Natural killer cell (primary cell): ENCODE data around the gene RHOF. TPM values are rescaled to one million over a fixed set of nuclear protein-coding genes. Genes with fewer than 3 reads are reported as not detected.

ENCODE experiments used
- ATAC-seq, 3 donors: fragments of 150-1000 bp in 2 of 3; fragments of 200-7000 bp in 1 of 3; cut with Tn5 transposase; 1 replicate in 1 of 3; 2 replicates in 2 of 3; pipeline ENCODE4 v1.10.0; 2021; ENCODE audit warnings: mild to moderate bottlenecking in 2 of 3, moderate library complexity in 2 of 3
- DNase-seq, 2 donors: peaks; one replicate each; pipeline versions ENCODE4 v3.0.0 to v3.0.0-alpha.2; 2013 to 2021; ENCODE audit warnings: mixed read lengths in 1 of 2
- H3K27ac ChIP-seq: one replicate; pipeline ENCODE4 v1.5.1; 2013; ENCODE audit warnings: mild to moderate bottlenecking, low read length
- H3K27me3 ChIP-seq: one replicate; pipeline ENCODE4 v1.6.1; 2013; ENCODE audit warnings: low read length; ENCODE audit not compliant: control insufficient read depth, insufficient read depth
- H3K36me3 ChIP-seq: one replicate; pipeline ENCODE4 v1.6.1; 2013; ENCODE audit warnings: low read length; ENCODE audit not compliant: control insufficient read depth, insufficient read depth
- H3K4me1 ChIP-seq: one replicate; pipeline ENCODE4 v1.6.1; 2013; ENCODE audit warnings: low read length; ENCODE audit not compliant: control insufficient read depth, insufficient read depth
- H3K4me3 ChIP-seq: one replicate; pipeline ENCODE4 v1.5.1; 2013; ENCODE audit warnings: low read length
- H3K9me3 ChIP-seq: one replicate; pipeline ENCODE4 v1.6.1; 2013; ENCODE audit warnings: low read length; ENCODE audit not compliant: control insufficient read depth, insufficient read depth
- H3K27ac Mint-ChIP-seq, 2 donors: one replicate each; pipeline ENCODE4 v1.8.0; 2022; ENCODE audit warnings: mild to moderate bottlenecking in 2 of 2, mixed read lengths in 2 of 2, moderate library complexity in 1 of 2
- H3K27me3 Mint-ChIP-seq, 2 donors: one replicate each; pipeline ENCODE4 v1.8.0; 2022; ENCODE audit warnings: low read depth in 2 of 2, mixed read lengths in 2 of 2
- H3K36me3 Mint-ChIP-seq: one replicate; pipeline ENCODE4 v1.8.0; 2022; ENCODE audit warnings: mixed read lengths
- H3K4me1 Mint-ChIP-seq, 2 donors: one replicate each; pipeline ENCODE4 v1.8.0; 2022; ENCODE audit warnings: mixed read lengths in 2 of 2
- H3K4me3 Mint-ChIP-seq: one replicate; pipeline ENCODE4 v1.8.0; 2022; ENCODE audit warnings: mild to moderate bottlenecking, moderate library complexity, mixed read lengths
- H3K9me3 Mint-ChIP-seq, 2 donors: one replicate each; pipeline ENCODE4 v1.8.0; 2022; ENCODE audit warnings: mixed read lengths in 2 of 2
- WGBS: methylation state at CpG from one replicate; pipeline ENCODE4 v1.1.7; 2013; ENCODE audit warnings: missing lambda C conversion rate; ENCODE audit not compliant: insufficient coverage; 5-methylcytosine and 5-hydroxymethylcytosine counted together
- intact Hi-C: fragments of 100-400 bp; cut with micrococcal nuclease; formaldehyde crosslinking; loops from one replicate; pipeline ENCODE4 v1.14.2; 2022
- total RNA-seq, 4 donors: library from RNA; stranded (reverse); fragments of 120-200 nt in 1 of 4; gene quantifications; one replicate each; pipeline versions ENCODE4 v1.2.3 to v1.2.4, GENCODE V29; 2013 to 2022
- TF ChIP-seq, protein P1 (sequence below): fragments of 200-600 bp; IDR thresholded peaks from one replicate; pipeline ENCODE4 v1.8.0; 2022; ENCODE audit warnings: antibody characterized with exemption

Gene RHOF
- total RNA-seq, 3 donors from 2014 or later (not counting 1 experiment from before 2014, with no cell fraction given), result 146 to 201 (median 177) TPM

DNA sequence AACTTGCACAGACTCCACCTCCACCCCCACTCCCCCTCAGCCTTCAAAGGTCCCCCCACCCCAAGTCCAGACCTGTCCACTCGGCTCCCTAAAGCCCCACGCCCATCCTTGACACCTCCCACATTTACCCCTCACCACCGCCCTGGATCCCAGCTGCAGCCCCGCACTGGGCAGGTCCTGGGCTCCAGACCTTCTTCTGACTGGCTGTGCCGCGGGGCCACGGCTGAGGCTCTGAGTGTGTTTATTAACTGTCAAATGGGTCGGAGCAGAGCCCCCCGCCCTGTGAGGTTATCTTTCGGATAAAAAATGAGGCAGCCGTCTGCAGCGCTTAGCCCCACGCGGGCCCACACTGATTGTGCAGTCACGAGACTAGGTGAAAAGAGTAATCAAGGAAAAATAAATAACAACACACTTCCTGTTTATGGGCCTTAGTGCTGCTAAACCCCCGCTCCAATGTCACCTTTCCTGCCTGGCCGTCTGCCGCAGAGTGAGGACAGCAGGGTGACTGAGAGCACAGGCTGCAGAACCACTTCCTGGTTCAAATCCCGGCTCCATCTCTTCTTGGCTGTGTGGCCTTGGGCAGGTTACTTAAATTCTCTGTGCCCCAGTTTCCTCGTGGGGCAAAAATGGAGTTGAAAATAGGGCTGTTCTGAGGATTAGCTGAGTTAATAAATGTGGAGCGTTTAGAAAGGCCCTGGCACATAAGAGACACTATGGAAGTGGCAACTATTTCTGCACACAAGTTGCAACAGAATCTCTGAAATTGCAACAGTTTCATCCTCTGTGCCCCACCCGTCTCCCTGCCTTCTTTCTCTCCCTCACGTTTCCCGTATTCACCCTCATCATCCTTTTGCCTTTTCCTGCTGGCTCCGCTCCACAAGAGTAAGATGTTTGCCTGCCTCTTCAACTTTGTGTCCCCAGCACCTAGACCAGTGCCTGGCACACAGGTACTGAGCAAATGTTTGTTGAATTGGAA, 19.7 kb upstream of the RHOF start:
- no peaks in the 10 kb centered on the region for H3K9me3 Mint-ChIP-seq
- H3K27me3 ChIP-seq, result no peaks in the 10 kb centered on the region
- intact Hi-C loops, result loop anchor here (1.0 to 5.0 kb wide), 2 partner anchors 18 to 36 kb away; no protein-coding TSS in a partner anchor
- no peaks in the 10 kb centered on the region for H3K9me3 ChIP-seq
- no peak overlapping the region for H3K4me3 ChIP-seq
- no peak for DNase-seq
- H3K27ac Mint-ChIP-seq, result peak overlapping the region in 1 of 2 donors; percentile 35
- no peaks in the 10 kb centered on the region for H3K27me3 Mint-ChIP-seq
- TF ChIP-seq, protein P1, sequence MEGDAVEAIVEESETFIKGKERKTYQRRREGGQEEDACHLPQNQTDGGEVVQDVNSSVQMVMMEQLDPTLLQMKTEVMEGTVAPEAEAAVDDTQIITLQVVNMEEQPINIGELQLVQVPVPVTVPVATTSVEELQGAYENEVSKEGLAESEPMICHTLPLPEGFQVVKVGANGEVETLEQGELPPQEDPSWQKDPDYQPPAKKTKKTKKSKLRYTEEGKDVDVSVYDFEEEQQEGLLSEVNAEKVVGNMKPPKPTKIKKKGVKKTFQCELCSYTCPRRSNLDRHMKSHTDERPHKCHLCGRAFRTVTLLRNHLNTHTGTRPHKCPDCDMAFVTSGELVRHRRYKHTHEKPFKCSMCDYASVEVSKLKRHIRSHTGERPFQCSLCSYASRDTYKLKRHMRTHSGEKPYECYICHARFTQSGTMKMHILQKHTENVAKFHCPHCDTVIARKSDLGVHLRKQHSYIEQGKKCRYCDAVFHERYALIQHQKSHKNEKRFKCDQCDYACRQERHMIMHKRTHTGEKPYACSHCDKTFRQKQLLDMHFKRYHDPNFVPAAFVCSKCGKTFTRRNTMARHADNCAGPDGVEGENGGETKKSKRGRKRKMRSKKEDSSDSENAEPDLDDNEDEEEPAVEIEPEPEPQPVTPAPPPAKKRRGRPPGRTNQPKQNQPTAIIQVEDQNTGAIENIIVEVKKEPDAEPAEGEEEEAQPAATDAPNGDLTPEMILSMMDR, result no peak
- H3K27ac ChIP-seq, result no peak overlapping the region
- H3K4me1 ChIP-seq, result peaks cover 38% of the 10 kb centered on the region
- peaks cover 78% of the 10 kb centered on the region for H3K36me3 ChIP-seq
- WGBS, result 73% methylated on average over 23 of the region's 25 CpGs
- peaks cover 6% of the 10 kb centered on the region for H3K36me3 Mint-ChIP-seq
- no peak for ATAC-seq
- peak overlapping the region; percentile 55 for H3K4me3 Mint-ChIP-seq
- H3K4me1 Mint-ChIP-seq, result peaks cover 30 to 44% of the 10 kb centered on the region in 2 donors

DNA sequence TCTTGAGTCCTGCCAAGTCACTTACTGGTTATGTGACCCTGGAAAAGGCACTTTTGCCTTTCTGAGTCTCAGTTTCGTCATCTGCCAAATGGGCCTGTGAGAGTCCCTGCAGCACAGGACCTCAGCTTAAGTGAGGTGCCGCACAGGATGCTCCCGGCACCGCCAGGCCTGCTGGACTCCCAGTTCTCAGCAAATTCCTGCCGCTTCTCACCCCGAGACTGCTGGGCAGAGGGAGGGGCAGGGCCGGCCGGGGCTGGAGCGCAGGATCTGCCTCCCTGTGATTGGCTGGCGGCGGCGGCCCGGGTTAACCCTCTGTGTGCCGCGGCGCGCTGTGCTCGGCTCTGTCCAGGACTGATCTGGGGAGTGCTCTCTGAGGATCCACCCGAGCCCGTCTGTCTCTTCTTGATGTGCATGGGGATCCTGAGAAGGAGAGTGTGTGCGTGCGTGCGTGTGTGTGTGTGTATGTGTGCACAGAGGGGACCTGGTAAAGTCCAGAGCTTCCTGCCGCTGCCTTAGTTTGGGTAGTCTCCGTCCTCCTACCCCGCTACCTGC, 18.9 kb upstream of the RHOF start:
- Histone ChIP-seq H3K4me1 (peaks cover 47% of the 10 kb centered on the region), H3K9me3 (no peaks in the 10 kb centered on the region), H3K36me3 (peaks cover 78% of the 10 kb centered on the region), H3K4me3 (peak overlapping the region; percentile 31), H3K27me3 (no peaks in the 10 kb centered on the region), H3K27ac (no peak overlapping the region)
- TF ChIP-seq, protein P1, result peak; percentile 54
- DNase-seq (no peak), ATAC-seq (peak; percentile 12 to 42 (median 35))
- Mint-ChIP-seq H3K4me3 (peak overlapping the region; percentile 78), H3K36me3 (peaks cover 6% of the 10 kb centered on the region), H3K27me3 (no peaks in the 10 kb centered on the region), H3K4me1 (peaks cover 30 to 50% of the 10 kb centered on the region in 2 donors), H3K27ac (peak overlapping the region in 1 of 2 donors; percentile 35), H3K9me3 (no peaks in the 10 kb centered on the region)
- intact Hi-C loops, result loop anchor here (1.0 to 5.0 kb wide), 2 partner anchors 17 to 35 kb away; no protein-coding TSS in a partner anchor
- WGBS, result 33% methylated on average over 26 of the region's 26 CpGs

DNA sequence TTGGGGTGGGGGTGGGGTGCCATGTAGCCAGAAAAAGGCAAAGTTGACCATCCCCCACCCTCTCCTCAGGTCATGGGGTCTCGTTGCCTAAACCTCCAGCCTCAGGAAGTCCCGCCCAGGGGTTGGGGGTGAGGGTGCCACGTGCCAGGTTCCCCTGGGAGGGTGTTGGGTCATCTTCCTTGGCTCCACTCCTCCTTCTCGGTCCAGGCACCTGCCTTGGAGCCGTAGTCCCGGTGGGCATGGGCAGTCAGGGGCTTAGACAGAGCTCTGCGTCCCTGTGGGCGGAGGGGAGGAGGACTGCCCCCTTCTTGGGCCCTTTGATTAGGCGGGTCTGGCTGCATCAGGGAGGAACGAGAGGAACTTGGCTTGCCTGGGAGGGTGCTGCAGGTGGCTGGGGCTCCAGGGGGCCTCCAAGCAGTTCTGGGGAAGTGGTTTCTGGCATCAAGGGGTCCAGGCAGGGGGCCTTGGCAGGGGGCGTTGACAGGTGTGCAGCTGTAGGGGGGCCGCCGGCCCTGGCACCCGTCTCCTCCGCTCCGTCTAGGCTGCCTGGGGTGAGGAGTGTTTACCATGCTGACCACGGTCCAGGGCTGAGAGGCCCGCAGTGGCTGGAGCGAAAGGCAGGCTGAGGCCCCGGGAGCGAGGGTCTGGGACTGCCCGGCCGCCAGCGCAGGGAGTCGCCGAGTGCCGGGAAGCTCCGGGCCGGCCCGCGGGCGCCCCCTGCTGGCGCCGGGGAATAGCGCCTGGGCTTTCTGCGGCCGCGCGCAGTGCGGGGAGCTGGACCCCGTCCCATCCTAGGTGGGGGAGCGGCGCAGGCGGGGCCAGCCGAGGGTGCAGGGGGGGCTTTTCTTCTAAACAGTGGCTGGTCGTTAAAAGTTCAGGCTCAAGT, 18.2 kb upstream of the RHOF start:
- Histone ChIP-seq H3K36me3 (peaks cover 77% of the 10 kb centered on the region), H3K9me3 (no peaks in the 10 kb centered on the region), H3K4me1 (peaks cover 54% of the 10 kb centered on the region), H3K27me3 (no peaks in the 10 kb centered on the region), H3K4me3 (peak overlapping the region; percentile 39), H3K27ac (peak overlapping the region; percentile 22)
- DNase-seq (peak; percentile 78 to 83), ATAC-seq (peak; percentile 91 to 94 (median 93))
- intact Hi-C loops, result loop anchor here (1.0 to 5.0 kb wide), 2 partner anchors 16 to 34 kb away; no protein-coding TSS in a partner anchor
- 4% methylated on average over 45 of the region's 46 CpGs for whole genome bisulfite sequencing
- H3K27me3 Mint-ChIP-seq, result no peaks in the 10 kb centered on the region
- H3K4me3 Mint-ChIP-seq, result peak overlapping the region; percentile 85
- peak overlapping the region; percentile 63 to 67 for H3K27ac Mint-ChIP-seq
- peaks cover 5% of the 10 kb centered on the region for H3K36me3 Mint-ChIP-seq
- TF ChIP-seq, protein P1, result peak; percentile 99
- H3K9me3 Mint-ChIP-seq, result no peaks in the 10 kb centered on the region
- peaks cover 30 to 53% of the 10 kb centered on the region in 2 donors for H3K4me1 Mint-ChIP-seq
